GM10847 (cell line): ENCODE measurements around the gene ZSWIM5.

ENCODE experiments used
- POLR2A ChIP-seq: IDR thresholded peaks from 2 replicates; pipeline ENCODE4 v1.6.1; 2011; ENCODE audit not compliant: insufficient read length; ENCODE audit errors: extremely low read depth

The ZSWIM5 gene

DNA sequence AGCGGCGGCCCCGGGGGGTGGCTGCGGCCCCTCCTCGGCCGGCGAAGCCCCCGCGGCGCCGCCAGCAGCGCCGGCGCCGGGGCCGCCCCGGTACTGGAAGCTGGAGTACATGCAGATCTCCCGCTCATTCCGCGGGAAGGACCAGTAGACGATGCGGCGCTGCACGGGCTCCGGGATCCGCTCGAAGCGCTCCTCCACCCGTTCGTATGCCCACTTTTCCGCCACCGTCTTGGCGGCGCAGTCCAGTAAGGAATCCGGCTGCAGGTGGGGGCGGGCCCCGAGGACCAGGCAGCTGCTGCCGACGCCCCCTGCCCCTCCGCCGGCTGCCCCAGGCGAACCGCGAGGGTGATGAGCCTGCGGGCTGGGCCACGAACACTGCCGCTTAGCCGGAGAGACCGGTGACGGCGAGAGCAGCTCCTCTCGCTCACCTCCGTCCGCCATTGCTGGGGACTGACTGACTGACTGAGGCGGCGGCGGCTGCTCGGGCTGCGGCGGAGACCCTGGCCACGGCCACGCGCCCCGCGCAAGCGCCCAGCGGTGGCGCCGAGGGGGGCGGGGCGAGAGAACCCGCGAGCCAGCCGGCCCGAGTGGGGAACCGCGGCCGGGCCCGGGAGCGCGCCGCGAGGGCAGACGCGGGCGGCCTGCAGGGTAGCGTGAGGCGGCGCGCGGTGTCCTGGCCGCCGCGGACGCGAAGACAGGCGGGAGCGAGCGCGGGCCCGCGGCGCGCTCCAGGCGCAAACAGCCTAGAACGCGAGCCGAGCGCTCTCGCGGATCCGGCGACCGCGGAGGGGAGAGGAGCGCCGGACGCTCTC is at the start of gene ZSWIM5:
ZSWIM5 (minus strand) TSS at position 696 of the 812 bp plus-strand sequence; CDS start at position 441, 255 bp downstream.
- no peak for TF ChIP-seq POLR2A

DNA sequence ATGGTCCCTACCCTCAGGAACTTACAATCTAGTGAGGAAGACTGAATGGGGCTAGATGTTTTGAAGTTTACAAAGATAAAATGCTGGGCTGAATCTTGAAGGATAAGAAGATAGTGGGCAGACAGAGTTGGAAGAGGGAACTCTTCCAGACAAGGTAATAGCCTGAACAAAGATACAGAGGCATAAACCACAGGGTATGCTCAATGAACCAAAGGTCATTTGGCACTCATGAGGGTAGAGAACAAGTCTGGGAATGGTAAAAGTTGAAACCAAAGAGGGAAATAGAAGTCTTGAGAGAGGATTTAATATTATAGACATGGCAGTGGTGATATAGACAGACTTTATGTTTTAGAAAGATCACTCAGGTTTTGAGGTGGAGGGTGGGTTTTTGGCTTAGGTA is 48.1 kb upstream of the ZSWIM5 start:
- TF ChIP-seq POLR2A: no peak

DNA sequence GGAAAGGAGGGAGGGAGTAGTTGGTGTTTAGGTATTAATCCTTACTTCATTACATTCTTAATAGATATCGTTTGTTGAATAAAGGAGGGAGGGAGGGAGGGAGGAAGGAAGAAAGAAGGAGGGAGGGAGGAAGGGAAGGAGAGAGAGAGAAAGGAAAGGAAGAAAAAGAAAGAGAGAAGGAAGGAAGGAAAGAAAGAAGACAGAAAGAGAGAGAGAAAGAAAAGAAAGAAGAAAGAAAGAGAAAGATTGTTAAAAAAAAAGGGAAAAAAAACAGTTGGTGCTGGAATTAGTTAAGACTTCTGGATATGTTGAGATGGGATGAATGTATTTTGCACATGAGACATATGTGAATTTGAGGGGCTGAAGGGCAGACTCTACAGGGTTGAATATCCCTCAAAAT is 44.1 kb upstream of the ZSWIM5 start:
- no peak for TF ChIP-seq POLR2A

DNA sequence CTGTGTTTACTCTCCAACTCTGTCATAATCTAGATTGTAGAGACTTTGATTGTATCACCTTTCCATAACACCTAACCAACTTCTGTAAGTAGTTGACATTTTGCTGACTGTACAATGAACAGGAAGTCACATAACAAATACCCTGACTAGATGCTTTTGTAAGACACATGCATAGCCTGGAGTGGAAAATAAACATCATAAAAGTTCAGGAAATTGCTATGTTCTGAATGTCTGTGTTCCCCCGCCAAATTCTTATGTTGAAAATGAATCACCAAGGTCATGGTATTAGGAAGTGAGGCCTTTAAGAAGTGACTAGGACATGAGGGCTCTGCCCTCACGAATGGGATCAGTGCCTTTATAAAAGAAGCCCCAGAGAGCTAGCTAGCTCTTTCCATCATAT is 40.4 kb upstream of the ZSWIM5 start:
- TF ChIP-seq POLR2A: no peak

DNA sequence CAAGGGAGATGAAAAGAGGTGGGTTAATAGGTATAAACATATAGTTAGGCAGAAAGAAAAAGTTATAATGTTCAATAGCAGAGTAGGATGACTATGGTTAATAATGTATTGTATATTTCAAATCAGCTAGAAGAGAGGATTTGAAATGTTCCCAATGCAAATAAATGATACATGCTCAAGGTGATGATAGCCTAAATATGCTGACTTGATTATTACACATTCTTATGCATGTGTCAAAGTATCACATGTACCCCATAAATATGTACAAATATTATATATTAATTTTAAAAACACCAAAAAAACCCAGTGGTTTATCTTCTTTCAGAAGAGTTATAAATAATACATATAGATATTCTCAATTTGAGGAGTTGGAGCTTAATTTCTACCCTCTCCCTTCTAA is 38.3 kb upstream of the ZSWIM5 start:
- TF ChIP-seq POLR2A: no peak

DNA sequence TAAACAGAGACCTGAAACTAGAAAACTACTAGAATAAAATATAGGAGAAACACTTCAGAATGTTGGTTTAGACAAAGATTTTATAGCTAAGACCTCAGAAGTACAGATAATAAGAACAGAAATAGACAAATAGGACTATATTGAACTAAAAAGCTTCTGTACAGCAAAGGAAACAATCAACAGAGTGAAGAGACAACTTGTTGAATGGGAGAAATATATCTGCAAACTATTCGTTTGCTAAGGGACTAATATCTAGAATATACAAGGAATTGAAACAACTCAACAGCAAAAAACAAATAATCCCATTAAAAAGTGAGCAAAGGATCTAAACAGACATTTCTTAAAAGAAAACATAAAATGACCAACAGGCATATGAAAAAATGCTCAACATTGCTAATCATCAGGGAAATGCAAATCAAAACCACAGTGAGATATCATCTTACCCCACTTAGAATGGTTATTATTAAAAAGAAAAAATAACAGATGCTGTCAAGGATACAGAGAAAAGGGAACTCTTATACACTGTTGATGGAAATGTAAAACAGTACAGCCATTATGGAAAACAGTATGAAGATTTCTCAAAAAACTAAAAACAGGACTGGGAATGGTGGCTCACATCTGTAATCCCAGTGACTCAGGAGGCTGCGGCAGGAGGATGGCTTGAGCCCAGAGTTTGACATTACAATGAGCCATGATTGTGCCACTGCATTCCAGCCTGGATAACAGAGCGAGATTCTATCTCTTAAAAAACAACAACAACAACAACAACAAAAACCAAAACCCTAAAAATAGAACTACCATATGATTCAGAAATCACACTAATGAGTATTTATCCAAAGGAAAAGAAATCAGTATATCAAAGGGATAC is 37.3 kb upstream of the ZSWIM5 start:
- no peak for TF ChIP-seq POLR2A

DNA sequence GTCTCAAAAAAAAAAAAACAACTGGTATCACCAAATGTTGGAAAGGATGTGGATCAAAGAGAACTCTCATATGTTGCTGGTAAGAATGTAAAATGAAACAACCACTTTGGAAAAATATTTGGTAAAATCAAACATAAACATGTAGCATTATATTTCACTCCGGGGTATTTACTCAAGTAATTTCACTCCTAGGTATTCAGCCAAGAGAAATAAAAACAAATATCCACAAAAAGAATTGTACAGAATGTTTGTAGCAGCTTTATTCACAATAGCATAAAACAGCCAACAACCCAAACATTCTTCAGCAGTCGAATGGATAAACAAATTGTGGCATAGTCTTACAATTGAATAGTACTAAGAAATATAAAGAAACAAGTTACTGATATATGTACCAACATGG is 32.4 kb upstream of the ZSWIM5 start:
- TF ChIP-seq POLR2A: no peak

DNA sequence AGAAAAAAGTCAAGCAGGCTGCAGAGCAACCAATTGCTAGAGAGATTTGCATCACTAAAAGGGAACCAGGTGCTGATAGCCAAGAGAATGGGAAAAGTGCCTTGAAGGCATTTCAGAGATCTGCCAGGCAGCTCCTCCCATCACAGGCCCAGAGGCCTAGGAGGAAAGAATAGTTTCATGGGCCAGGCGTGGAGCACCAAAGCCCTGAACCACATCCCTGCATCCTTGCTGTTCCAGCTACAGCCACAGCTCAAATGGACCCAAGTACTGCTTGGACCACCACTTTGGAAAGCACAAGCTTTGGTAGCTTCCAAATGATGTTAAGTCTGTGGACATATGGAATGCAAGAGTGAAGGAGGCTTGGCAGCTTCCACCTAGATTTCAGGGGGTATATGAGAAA is 29.7 kb upstream of the ZSWIM5 start:
- TF ChIP-seq POLR2A: no peak

DNA sequence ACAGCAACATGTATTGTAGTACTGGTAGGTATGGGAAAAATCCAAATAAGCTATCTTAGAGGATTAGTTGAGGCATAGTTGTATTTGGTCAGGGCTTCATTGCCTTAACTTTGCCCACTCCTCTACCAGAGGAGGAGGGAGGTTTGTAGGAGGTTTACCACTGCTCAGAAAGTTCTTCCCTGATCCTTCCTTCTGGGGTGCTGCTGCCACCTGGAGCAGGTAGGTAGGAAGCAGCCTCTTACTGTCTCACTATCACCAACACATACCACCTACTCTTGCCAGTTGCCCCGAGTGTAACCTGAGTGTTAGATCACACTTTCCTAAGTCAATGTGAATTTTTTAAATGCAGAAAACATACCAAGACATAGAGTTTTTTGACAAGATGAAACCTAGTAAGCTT is 24.1 kb upstream of the ZSWIM5 start:
- no peak for TF ChIP-seq POLR2A

DNA sequence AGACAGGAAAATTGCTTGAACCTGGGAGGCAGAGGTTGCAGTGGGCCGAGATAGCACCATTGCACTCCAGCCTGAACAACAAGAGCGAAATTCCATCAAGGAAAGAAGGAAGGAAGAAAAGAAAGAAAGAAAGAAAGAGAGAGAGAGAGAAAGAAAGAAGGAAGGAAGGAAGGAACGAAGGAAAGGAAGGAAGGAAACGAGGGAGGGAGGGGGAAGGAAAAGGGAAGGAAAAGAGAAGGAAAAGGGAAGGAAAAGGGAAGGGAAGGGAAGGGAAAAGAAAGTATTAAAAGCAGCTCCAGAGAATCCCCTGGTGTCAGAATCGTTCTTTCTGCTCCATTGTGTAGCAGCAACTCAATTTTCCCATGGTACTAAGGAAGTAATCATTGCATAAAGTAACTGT is 19.2 kb upstream of the ZSWIM5 start:
- TF ChIP-seq POLR2A: no peak

DNA sequence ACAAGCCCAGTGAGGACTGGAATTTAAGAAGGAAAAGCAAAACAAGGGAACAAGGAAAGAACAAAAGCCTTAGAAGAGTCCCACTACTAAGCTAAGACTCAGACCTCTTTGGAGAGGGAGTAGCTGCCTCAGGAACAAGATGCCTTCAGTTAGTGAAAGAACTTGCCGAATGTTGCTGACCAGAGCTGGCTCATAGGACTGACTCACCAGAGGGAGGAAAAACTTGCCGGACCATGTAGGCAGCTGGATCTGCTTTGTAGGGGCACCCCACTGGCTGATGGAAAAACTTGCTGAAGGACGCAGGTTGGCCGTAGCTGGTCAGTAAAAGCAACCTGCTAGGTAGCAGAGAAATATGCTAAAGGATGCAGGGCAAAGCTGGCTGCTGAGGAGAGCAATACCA is 15.3 kb upstream of the ZSWIM5 start:
- TF ChIP-seq POLR2A: no peak

DNA sequence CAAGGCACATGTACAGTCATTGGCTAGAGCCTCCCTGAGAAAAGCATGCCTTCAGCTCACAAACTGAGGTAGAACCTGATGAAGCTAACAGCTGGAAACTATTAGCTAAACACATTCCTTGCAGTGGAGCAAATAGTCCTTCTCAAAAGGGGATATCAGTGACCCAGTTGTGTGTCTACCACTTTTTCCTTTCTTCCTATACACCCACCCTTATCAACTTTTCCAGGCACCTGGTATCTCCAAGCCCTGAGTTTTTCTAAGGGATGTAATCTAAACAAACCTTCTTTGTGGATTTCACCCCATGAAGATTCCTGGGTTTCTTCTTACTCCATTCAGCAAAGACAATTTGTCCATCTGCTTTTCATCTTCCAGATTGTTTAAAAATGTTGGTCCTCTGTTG is 10.5 kb upstream of the ZSWIM5 start:
- TF ChIP-seq POLR2A: no peak

DNA sequence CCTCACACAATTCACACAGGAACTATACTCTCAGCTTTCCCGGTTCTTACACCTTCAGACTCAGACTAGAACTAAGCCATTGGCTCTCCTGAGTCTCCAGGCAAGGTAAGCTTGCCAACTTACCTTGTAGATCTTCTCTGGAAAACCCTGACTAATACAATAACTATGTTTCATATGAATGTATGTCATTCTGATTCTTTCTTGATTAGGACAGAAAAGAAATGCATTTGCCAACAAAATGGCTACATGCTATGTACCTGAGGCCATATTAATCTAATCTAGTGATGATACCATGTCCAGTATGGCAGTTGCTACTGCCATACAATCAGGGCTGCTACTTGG is 9.8 kb upstream of the ZSWIM5 start:
- TF ChIP-seq POLR2A: no peak

DNA sequence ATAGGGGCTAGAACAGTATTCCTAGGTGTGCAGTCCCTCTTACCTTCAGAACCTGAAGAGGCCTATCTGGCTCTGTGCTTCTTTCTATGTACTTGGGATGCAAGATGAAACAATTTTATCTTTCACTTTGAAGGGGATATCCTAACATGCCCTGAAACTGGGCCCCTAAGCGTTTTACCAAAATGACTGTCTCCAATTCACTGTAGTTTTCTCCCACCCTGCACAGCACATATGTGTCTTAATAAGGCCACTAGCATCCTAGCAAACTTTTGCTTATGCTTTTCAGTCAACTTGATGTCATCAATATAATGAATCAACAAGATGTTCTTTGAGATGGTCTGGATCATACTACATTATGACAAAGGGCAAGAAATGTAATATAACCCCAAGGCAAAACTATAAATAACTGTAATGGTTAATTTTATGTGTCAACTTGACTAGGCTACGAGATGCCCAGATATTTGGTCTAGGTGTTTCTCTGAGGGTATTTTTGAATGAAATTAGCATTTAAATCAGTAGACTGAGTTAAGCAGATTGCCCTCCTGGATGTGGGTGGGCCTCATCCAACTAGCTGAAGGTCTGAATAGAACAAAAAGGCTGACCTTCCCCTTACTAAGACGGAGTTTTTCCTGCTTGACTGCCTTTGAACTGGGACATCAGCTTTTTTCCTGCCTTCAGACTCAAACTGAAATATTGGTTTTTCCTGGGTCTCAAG is 9.2 kb upstream of the ZSWIM5 start:
- no peak for TF ChIP-seq POLR2A

DNA sequence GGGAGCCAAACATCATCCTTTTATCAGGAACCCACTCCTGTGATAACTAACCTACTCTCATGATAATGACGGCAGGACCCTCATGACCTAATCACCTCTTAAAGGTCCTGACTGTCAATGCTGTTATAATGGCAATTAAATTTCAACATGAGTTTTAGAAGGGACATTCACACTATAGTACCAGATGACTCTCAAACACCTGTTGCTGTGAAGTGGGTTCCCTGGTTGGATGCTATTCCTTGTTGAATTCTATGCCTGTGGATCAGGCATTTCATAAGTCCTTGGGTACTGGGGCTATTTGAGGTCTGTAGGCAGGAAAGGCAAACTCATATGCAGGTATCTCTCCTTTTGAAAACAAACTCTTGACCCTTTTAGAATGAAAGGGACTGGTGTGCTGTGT is 7.5 kb upstream of the ZSWIM5 start:
- no peak for TF ChIP-seq POLR2A

DNA sequence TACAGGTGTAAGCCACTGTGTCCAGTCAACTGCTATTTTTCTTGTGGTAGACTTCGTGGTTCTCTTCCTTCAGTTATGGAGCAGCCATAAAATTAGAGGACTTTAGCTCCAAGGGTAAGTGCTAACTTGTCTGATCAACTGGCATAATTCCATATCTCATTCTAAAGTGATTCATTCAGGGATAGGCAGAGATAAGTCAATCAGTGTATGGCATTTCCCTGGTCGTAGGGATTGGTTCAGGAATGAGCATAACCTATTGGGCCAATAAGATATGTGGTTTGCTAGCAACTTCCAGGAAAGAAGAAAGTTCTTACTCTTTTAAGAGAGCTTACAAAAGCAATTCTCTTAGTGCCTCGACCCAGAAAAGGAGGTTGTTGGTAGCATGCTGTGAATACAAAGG is 4.7 kb upstream of the ZSWIM5 start:
- no peak for TF ChIP-seq POLR2A
